Choroid plexus epithelial cell (primary cell): ENCODE results near the gene VAC14.
"Not testable (repeated sequence)": the region's sequence is repeated elsewhere in the genome, so short reads cannot be mapped to it uniquely, and the experiment has no call there.

Experiments
- DNase-seq: peaks from one replicate; pipeline ENCODE4 v3.0.0-alpha.2; 2010; ENCODE audit warnings: low read depth
- H3K4me3 ChIP-seq: 2 replicates; pipeline ENCODE4 v1.5.1; 2011; ENCODE audit warnings: low read depth, mild to moderate bottlenecking, control low read depth, low read length, moderate library complexity
- TF ChIP-seq, protein P1 (sequence below): conservative IDR thresholded peaks from 2 replicates; pipeline ENCODE4 v1.5.1; 2011; ENCODE audit warnings: low read depth, mild to moderate bottlenecking, control low read depth, inconsistent platforms, low read length, moderate library complexity

VAC14 gene

DNA sequence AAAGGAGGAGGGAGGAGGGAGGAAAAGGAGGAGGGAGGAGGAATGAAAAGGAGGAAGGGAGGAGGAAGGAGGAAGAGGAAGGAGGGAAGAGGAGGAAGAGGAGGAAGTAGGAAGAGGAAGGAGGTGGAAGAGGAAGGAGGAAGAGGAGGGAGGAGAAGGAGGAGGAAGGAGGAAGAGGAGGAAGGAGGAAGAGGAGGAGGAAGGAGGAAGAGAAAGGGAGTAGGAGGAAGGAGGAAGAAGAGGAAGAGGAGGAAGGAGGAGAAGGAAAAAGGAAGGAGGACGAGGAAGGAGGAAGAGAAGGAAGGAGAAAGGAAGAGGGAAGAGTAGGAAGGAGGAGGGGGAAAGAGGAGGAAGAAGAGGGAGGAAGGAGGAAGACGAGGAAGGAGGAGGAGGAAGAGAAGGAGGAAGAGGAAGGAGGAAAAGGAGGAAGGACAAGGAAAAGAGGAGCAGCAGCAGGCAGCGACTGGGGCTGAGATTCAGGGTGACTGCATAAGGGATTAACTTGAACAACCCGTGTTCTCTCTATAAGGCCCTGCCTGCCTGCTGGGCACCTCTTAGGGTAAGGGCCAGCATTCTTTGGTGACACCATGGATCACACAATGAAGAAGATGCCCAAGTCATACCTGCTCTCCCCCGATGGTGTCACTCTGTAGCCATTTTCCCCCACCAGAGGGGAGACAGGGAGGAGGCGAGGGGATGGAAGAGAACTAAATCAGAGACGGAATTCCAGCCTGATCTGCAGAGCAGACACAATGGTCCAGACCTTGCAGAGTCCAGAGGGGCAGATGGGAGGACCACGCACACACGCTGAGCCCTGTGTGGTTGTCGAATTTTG, 156.0 kb downstream of the VAC14 start:
- no peak overlapping the region for H3K4me3 ChIP-seq
- no peak for DNase-seq
- TF ChIP-seq, protein P1, sequence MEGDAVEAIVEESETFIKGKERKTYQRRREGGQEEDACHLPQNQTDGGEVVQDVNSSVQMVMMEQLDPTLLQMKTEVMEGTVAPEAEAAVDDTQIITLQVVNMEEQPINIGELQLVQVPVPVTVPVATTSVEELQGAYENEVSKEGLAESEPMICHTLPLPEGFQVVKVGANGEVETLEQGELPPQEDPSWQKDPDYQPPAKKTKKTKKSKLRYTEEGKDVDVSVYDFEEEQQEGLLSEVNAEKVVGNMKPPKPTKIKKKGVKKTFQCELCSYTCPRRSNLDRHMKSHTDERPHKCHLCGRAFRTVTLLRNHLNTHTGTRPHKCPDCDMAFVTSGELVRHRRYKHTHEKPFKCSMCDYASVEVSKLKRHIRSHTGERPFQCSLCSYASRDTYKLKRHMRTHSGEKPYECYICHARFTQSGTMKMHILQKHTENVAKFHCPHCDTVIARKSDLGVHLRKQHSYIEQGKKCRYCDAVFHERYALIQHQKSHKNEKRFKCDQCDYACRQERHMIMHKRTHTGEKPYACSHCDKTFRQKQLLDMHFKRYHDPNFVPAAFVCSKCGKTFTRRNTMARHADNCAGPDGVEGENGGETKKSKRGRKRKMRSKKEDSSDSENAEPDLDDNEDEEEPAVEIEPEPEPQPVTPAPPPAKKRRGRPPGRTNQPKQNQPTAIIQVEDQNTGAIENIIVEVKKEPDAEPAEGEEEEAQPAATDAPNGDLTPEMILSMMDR = no peak

DNA sequence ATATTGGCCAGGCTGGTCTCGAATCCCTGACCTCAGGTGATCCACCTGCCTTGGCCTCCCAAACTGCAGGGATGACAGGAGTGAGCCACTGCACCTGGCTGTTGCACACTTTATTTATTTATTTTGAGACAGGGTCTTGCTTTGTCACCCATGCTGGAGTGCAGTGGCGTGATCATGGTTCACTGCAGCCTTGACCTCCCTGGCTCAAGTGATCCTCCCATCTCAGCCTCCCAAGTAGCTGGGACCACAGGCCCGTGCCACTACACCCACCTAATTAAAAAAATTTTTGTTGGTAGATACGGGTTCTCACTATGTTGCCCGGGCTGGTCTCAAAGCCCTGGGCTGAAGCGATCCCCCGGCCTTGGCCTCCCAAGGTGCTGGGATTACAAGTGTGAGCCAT, 157.7 kb downstream of the VAC14 start:
- H3K4me3 ChIP-seq, DNase-seq: not testable (repeated sequence)

DNA sequence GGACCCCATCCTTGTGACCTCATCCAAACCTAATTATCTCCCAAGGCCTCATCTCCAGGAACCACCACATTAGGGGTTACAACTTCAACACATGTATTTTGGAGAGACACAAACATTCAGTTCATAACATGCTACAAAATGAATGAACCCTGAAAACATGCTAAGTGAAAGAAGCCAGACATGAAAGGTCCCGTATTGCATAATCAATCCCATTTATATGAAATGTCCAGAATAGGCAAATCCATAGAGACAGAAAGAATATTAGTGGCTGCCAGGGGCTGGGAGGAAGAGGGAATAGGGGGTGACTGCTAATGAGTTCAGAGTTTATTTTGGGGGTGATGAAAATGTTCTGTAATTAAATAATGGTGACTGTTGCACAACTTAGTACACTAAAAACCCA, 158.3 kb downstream of the VAC14 start:
- H3K4me3 ChIP-seq = no peak overlapping the region
- no peak for DNase-seq
- TF ChIP-seq, protein P1 = no peak

DNA sequence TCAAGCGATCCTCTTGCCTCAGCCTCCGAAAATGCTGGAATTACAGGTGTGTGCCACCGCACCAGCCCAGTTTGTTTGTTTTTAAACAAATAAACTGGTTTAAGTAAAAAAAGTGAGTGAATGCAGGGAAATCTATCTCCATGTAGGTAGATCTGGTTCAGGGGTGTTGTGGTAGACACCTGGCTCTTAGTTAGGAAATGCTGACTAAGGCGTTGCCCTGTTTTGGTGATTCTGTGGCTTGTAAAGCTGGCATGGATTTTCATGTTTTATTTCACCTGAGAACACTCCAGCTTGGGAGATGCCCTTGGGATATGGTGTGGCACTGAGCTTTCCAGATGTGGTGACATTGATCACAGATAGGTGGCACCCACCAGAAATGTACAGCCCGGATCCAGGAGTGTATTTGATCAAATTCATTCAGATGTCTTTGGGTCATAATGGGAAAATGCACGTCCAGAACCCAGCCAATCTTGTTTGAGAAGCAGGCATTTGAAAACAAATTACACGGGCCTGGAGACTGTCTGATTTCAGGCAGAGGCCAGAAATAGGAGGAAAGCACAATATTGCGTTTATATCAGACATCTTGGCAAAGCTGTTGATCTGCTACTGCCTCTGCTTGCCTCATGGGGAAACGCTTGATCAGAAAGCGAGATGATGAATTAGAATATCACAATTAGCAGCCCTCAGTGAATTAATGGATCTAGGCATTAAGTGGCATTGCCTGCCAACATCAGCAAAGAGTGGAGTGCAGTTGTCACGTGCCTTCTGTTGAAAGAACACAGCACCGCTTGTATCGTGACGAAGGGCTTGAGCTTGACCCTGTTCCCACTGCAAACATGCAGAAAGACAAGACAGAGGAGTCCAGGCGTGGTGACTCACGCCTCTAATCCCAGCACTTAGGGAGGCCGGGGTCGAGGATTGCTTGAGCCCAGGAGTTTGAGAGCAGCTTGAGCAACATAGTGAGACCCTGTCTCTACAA, 161.9 kb downstream of the VAC14 start:
- no peak overlapping the region for H3K4me3 ChIP-seq
- peak; percentile 86 for DNase-seq
- TF ChIP-seq, protein P1 = no peak
